GM12878 (cell line): ENCODE measurements around the gene SNCB. TPM values are rescaled to one million over a fixed set of nuclear protein-coding genes. Genes with fewer than 3 reads are reported as not detected.

Source experiments
- ATAC-seq: fragments of 200-7000 bp; cut with Tn5 transposase; 3 replicates; pipeline ENCODE4 v1.9.1; 2020; ENCODE audit warnings: mild to moderate bottlenecking, moderate library complexity
- BruUV-seq: library from RNA; stranded (reverse); fragments of 400-500 nt; replicated peaks from 2 replicates; lab custom pipeline; 2021; lab: Mats Ljungman, UMichigan
- CTCF ChIA-PET: fragments of 300-600 bp; sonication (Branson Sonifier 250); formaldehyde crosslinking; extraction: SDS; loops from one replicate; lab custom pipeline; 2021; ENCODE audit warnings: inconsistent platforms; lab: Yijun Ruan, JAX
- POLR2A ChIA-PET: fragments of 350-600 bp; formaldehyde crosslinking; extraction: SDS; loops from one replicate; lab custom pipeline; 2021; ENCODE audit warnings: inconsistent platforms; lab: Charles Lee
- RAD21 ChIA-PET: fragments of 300-600 bp; sonication (Branson Sonifier 250); formaldehyde crosslinking; loops from one replicate; lab custom pipeline; 2023; ENCODE audit warnings: antibody characterized with exemption; ENCODE audit not compliant: unreplicated experiment; lab: Charles Lee
- SMC1A ChIA-PET: fragments of 300-600 bp; sonication (Branson Sonifier 250); formaldehyde crosslinking; loops from one replicate; lab custom pipeline; 2023; ENCODE audit not compliant: unreplicated experiment, uncharacterized antibody; lab: Charles Lee
- DNase-seq: peaks from one replicate; pipeline ENCODE4 v3.0.0-alpha.2; 2011; ENCODE audit warnings: low read depth, low spot score
- FAIRE-seq: peaks from 3 replicates; lab custom pipeline; 2011; peaks lifted over from hg19 to GRCh38; lab: Jason Lieb, UNC
- H2AFZ ChIP-seq: 2 replicates; pipeline ENCODE4 v1.6.0; 2011; ENCODE audit warnings: low read depth, low read length, control low read depth; ENCODE audit not compliant: control insufficient read depth
- H3K27ac ChIP-seq: 2 replicates; pipeline ENCODE4 v1.5.1; 2011; ENCODE audit warnings: control low read depth; ENCODE audit not compliant: control insufficient read depth, insufficient read depth
- H3K27me3 ChIP-seq, 2 experiments: replicated peaks in 1 of 2; 2 replicates each; pipeline versions ENCODE4 v1.6.0 to v1.6.1; 2011; ENCODE audit warnings: low read length in 1 of 2; ENCODE audit not compliant: control insufficient read depth in 2 of 2, insufficient read depth in 2 of 2
- H3K36me3 ChIP-seq, 2 experiments: 2 replicates each; pipeline ENCODE4 v1.5.1; 2011; ENCODE audit warnings: low read length in 1 of 2; ENCODE audit not compliant: control insufficient read depth in 2 of 2, insufficient read depth in 2 of 2
- H3K4me1 ChIP-seq: 2 replicates; pipeline ENCODE4 v1.6.1; 2011; ENCODE audit warnings: mild to moderate bottlenecking, low read length, moderate library complexity, mixed read lengths; ENCODE audit not compliant: control insufficient read depth, insufficient read depth
- H3K4me2 ChIP-seq: 2 replicates; pipeline ENCODE4 v1.6.0; 2011; ENCODE audit warnings: control low read depth; ENCODE audit not compliant: control insufficient read depth, insufficient read depth
- H3K4me3 ChIP-seq: fragments of 200-600 bp; sonication (generic); 2 replicates; pipeline ENCODE4 v1.5.1; 2016
- H3K79me2 ChIP-seq: 2 replicates; pipeline ENCODE4 v1.6.0; 2011; ENCODE audit warnings: low read length; ENCODE audit not compliant: control insufficient read depth, insufficient read depth
- H3K9ac ChIP-seq: 2 replicates; pipeline ENCODE4 v1.8.0; 2011; ENCODE audit warnings: low read length, control low read depth, mixed read lengths; ENCODE audit not compliant: control insufficient read depth, insufficient read depth
- H3K9me3 ChIP-seq: replicated peaks from 3 replicates; pipeline ENCODE4 v1.5.1; 2011; ENCODE audit warnings: mild to moderate bottlenecking, low read length; ENCODE audit not compliant: control insufficient read depth, insufficient read depth
- H4K20me1 ChIP-seq: 2 replicates; pipeline ENCODE4 v1.6.0; 2011; ENCODE audit not compliant: control insufficient read depth, insufficient read depth
- BHLHE40 ChIP-seq, 2 experiments: fragments of 450-650 bp in 1 of 2; IDR thresholded peaks; 2 replicates each; pipeline ENCODE4 v1.6.1; 2011 to 2017; ENCODE audit warnings: low read depth in 2 of 2, borderline replicate concordance in 1 of 2, improper control_type of control experiment in 1 of 2, low read length in 1 of 2, mild to moderate bottlenecking in 1 of 2
- CHD4 ChIP-seq: fragments of 200-600 bp; sonication (generic); IDR thresholded peaks from 2 replicates; pipeline ENCODE4 v1.6.1; 2016; ENCODE audit warnings: mild to moderate bottlenecking
- DPF2 ChIP-seq: fragments of 450-650 bp; IDR thresholded peaks from 2 replicates; pipeline ENCODE4 v1.6.1; 2017; ENCODE audit warnings: mild to moderate bottlenecking
- GATAD2B ChIP-seq: fragments of 450-650 bp; conservative IDR thresholded peaks from 2 replicates; pipeline ENCODE4 v1.6.1; 2017; ENCODE audit warnings: low read depth, mild to moderate bottlenecking, moderate library complexity
- IKZF2 ChIP-seq, 2 experiments: fragments of 450-650 bp; IDR thresholded peaks; 2 replicates each; pipeline ENCODE4 v1.6.1; 2017; ENCODE audit warnings: mild to moderate bottlenecking in 2 of 2, moderate library complexity in 2 of 2
- NFYB ChIP-seq: IDR thresholded peaks from 2 replicates; pipeline ENCODE4 v1.6.1; 2011; ENCODE audit warnings: low read depth, mild to moderate bottlenecking, low read length, improper control_type of control experiment, moderate library complexity; ENCODE audit not compliant: insufficient read depth
- RB1 ChIP-seq: fragments of 450-650 bp; formaldehyde crosslinking; IDR thresholded peaks from 2 replicates; pipeline ENCODE4 v1.6.1; 2017; ENCODE audit warnings: mild to moderate bottlenecking, borderline replicate concordance
- SMAD5 ChIP-seq: IDR thresholded peaks from 2 replicates; pipeline ENCODE4 v1.6.1; 2016; ENCODE audit warnings: antibody characterized with exemption, low read depth
- TCF12 ChIP-seq: IDR thresholded peaks from 2 replicates; pipeline ENCODE4 v1.6.1; 2011; ENCODE audit warnings: low read depth, mild to moderate bottlenecking, low read length
- YY1 ChIP-seq: IDR thresholded peaks from 2 replicates; pipeline ENCODE4 v1.6.1; 2011; ENCODE audit warnings: low read depth, mild to moderate bottlenecking, low read length
- WGBS: methylation state at CpG from one replicate; pipeline ENCODE4 v1.1.6; 2016; ENCODE audit warnings: low lambda C conversion rate; ENCODE audit not compliant: insufficient replicate concordance, insufficient coverage; ENCODE audit errors: missing lambda C conversion rate; 5-methylcytosine and 5-hydroxymethylcytosine counted together
- in situ Hi-C: fragments of 300-500 bp; cut with MboI; formaldehyde crosslinking; loops from 9 replicates; pipeline ENCODE4 v1.14.3; 2018; ENCODE audit warnings: mixed read lengths
- intact Hi-C: fragments of 100-400 bp; cut with micrococcal nuclease; formaldehyde crosslinking; loops from one replicate; pipeline ENCODE4 v1.14.2; 2022; ENCODE audit not compliant: unreplicated experiment
- polyA plus RNA-seq, 11 experiments: library from polyadenylated mRNA; depleted of rRNA in 4 of 11; unstranded in 6 of 11; stranded (reverse) in 5 of 11; fragments of >200 nt; fragmentation: Nextera tagmentation in 4 of 11; fragmentation: Illumina TruSeq in 1 of 11; extraction: Ambion mirVana in 4 of 11; extraction: Trizol in 1 of 11; gene quantifications; 1 replicate in 1 of 11; 2 replicates in 10 of 11; pipeline versions ENCODE4 v1.2.1 to v1.2.3, GENCODE V29; 2011 to 2016; ENCODE audit warnings: inconsistent platforms in 2 of 11, missing spikeins in 2 of 11, low read depth in 1 of 11
- total RNA-seq, 4 experiments: library from RNA; depleted of rRNA in 3 of 4; stranded (reverse); fragments of >200 nt in 3 of 4; fragmentation: Illumina TruSeq in 1 of 4; extraction: Trizol in 1 of 4; gene quantifications; 2 replicates each; pipeline versions ENCODE4 v1.2.1 to v1.2.3, GENCODE V29; 2013 to 2021
- TF ChIP-seq, protein P1 (sequence below), 3 experiments: IDR thresholded peaks in 2 of 3; conservative IDR thresholded peaks in 1 of 3; 2 replicates each; pipeline ENCODE4 v1.5.1; 2011; ENCODE audit warnings: low read depth in 3 of 3, low read length in 3 of 3, mild to moderate bottlenecking in 3 of 3, control low read depth in 2 of 3, moderate library complexity in 2 of 3, inconsistent platforms in 1 of 3, mixed read lengths in 1 of 3; ENCODE audit not compliant: control insufficient read depth in 2 of 3, insufficient read depth in 1 of 3; ENCODE audit errors: extremely low read depth in 1 of 3
- TF ChIP-seq, protein P2 (sequence below): fragments of 450-650 bp; IDR thresholded peaks from 2 replicates; pipeline ENCODE4 v1.6.1; 2016; ENCODE audit warnings: mild to moderate bottlenecking

The SNCB gene
- total and polyA plus RNA-seq, 10 of the 15 experiments (the other 5 are each of a cell fraction or from before 2014, with no cell fraction given) = 0.75 TPM; not detected in 9

DNA sequence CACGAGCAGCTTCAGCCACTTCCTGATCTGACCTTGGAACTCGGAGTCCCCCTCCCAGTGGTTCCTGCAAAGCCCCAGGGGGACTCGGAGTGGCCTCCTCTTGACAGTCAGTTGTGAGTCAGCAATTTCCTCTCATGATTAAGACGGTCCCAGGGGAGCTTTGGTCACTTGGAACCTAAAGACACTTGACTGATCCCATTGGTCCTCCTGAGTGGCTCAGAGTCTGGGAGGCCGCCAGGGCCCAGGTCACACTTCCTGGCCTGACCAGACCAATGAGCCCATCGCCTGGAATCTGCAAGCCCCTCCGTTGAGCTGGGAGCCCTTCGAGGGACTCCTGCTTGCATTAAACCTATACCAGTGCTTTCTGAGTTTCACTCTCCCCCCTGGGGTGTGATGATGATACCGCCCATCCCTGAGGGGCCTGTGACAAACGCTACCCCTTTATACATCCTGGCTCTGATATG lies 46.1 kb upstream of the SNCB start (continued):
- TF ChIP-seq CHD4 (no peak), IKZF2 (IDR thresholded peaks at IDR 0.05) (peak; percentile 67 to 69; a peak in 3 of 4 replicates), DPF2 (peak; percentile 45), BHLHE40 (IDR thresholded peaks at IDR 0.05; ENCODE audit: borderline replicate concordance in 1 of 2, low read depth in 2 of 2, low read length in 1 of 2) (peak; percentile 11 to 35; a peak in 1 of 4 replicates), TCF12 (0 out of 2 replicates have a peak, but pooled peaks have one; percentile 8), GATAD2B (no peak), NFYB (peak; percentile 36; the same call in 1 of the 2 replicates)

DNA sequence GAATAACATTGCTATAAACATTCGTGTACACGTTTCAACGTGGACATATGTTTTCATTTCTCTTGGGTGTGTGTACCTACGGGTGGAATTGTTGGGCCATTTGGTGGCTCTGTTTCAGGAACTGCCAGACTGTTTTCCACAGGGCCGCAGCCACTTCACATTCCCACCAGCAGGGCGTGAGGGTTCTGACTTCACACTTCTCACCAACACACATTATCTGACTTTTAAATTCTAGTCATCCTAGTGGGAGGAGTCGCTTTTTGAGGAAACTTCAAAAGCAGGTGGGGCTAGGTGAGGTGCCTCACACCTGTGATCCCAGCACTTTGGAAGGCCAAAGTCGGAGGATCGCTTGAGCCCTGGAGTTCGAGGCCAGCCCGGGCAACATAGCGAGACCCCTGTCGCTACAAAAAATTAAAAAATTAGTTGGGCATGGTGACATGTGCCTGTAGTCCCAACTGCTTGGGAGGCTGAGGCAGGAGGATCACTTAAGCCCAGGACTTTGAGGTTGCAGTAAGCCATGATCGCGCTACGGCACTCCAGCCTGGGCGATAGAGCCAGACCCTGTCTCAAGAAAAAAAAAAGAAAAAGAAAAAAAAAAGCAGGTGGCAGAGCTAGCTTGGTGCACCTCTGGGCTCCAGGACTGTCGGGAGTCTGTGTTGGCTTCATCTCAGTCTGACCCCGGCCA lies 45.5 kb upstream of the SNCB start:
- Histone ChIP-seq H3K4me2 (no peak overlapping the region), H3K79me2 (no peaks in the 10 kb centered on the region), H2AFZ (no peak overlapping the region), H4K20me1 (no peaks in the 10 kb centered on the region), H3K9me3 (no peaks in the 10 kb centered on the region), H3K27me3 (peaks cover 0 to 5% of the 10 kb centered on the region in 2 experiments; a peak in 2 of 4 replicates), H3K27ac (no peak overlapping the region), H3K4me3 (no peak overlapping the region), H3K36me3 (no peaks in the 10 kb centered on the region), H3K4me1 (no peaks in the 10 kb centered on the region), H3K9ac (no peak overlapping the region)
- DNase-seq = no peak
- intact Hi-C loops (no loop called here), in situ Hi-C loops (no loop called here)
- WGBS = 57% methylated on average over 19 of the region's 19 CpGs
- RAD21 ChIA-PET = interaction anchor here (1.0 to 2.9 kb wide), 2 partner anchors 15 to 29 kb away, joined by 4 to 16 read pairs; partner anchors contain the start of gene TSPAN17
- POLR2A ChIA-PET = no interaction called here
- no peak for ATAC-seq
- FAIRE-seq = no peak
- TF ChIP-seq SMAD5 (no peak), RB1 (no peak), YY1 (no peak)
- TF ChIP-seq, protein P1, sequence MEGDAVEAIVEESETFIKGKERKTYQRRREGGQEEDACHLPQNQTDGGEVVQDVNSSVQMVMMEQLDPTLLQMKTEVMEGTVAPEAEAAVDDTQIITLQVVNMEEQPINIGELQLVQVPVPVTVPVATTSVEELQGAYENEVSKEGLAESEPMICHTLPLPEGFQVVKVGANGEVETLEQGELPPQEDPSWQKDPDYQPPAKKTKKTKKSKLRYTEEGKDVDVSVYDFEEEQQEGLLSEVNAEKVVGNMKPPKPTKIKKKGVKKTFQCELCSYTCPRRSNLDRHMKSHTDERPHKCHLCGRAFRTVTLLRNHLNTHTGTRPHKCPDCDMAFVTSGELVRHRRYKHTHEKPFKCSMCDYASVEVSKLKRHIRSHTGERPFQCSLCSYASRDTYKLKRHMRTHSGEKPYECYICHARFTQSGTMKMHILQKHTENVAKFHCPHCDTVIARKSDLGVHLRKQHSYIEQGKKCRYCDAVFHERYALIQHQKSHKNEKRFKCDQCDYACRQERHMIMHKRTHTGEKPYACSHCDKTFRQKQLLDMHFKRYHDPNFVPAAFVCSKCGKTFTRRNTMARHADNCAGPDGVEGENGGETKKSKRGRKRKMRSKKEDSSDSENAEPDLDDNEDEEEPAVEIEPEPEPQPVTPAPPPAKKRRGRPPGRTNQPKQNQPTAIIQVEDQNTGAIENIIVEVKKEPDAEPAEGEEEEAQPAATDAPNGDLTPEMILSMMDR (IDR thresholded peaks at IDR 0.05 in 2 of 3, conservative IDR thresholded peaks at IDR 0.05 in 1 of 3; ENCODE audit: control insufficient read depth in 2 of 3, extremely low read depth in 1 of 3, insufficient read depth in 1 of 3, low read depth in 3 of 3, low read length in 3 of 3) = peak in 2 of 3 experiments; percentile 8 to 13; a peak in 1 of 6 replicates
- TF ChIP-seq, protein P2, sequence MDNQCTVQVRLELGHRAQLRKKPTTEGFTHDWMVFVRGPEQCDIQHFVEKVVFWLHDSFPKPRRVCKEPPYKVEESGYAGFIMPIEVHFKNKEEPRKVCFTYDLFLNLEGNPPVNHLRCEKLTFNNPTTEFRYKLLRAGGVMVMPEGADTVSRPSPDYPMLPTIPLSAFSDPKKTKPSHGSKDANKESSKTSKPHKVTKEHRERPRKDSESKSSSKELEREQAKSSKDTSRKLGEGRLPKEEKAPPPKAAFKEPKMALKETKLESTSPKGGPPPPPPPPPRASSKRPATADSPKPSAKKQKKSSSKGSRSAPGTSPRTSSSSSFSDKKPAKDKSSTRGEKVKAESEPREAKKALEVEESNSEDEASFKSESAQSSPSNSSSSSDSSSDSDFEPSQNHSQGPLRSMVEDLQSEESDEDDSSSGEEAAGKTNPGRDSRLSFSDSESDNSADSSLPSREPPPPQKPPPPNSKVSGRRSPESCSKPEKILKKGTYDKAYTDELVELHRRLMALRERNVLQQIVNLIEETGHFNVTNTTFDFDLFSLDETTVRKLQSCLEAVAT = 0 out of 2 replicates have a peak, but pooled peaks have one; percentile 43
- TF ChIP-seq, all 136 proteins: peak for 2
- SMC1A ChIA-PET = no interaction called here
- BruUV-seq = no TSS peak
- CTCF ChIA-PET = interaction anchor here (1.8 to 3.2 kb wide), 2 partner anchors 15 to 18 kb away, joined by 6 to 25 read pairs; no protein-coding TSS in a partner anchor
